ENCODE measurements around the gene P2RY11. TPM values are rescaled to one million over a fixed set of nuclear protein-coding genes. Genes with fewer than 3 reads are reported as not detected.

P2RY11 gene, protein sequence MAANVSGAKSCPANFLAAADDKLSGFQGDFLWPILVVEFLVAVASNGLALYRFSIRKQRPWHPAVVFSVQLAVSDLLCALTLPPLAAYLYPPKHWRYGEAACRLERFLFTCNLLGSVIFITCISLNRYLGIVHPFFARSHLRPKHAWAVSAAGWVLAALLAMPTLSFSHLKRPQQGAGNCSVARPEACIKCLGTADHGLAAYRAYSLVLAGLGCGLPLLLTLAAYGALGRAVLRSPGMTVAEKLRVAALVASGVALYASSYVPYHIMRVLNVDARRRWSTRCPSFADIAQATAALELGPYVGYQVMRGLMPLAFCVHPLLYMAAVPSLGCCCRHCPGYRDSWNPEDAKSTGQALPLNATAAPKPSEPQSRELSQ
- polyA plus RNA-seq (2012; ENCODE audit: low read depth, missing spikeins), result 35.3 TPM

DNA sequence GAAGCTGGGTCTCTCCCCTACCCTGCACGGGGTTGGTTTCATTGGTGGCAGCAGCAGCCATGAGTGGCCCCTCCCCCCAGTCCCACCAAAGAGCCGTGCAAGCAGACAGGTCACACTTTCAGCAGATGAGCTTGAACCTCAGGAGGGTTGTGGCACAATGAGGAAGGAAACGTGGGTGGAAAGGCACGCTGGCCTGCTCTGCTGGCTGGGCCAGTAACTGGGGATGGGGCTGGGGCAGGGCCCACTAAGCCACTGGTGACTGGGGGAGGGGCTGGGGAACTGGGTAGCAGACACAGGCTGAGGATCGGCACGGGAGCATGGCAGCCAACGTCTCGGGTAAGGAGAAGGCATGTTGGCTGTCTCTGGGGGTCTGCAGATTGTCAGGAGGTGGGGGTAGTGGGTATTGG lies at the start of gene P2RY11:
TSS of gene P2RY11 (plus strand) at position 289 of the 407 bp plus-strand sequence. CDS start at position 318, 29 bp downstream.
- DNase-seq (ENCODE audit: insufficient read length, low spot score) (no peak), FAIRE-seq (peak; percentile 96)
- peak; percentile 75; the same call in 1 of the 2 replicates for TF ChIP-seq POLR2A (IDR thresholded peaks at IDR 0.05; ENCODE audit: low read depth, low read length)
- peak; percentile 55 for TF ChIP-seq TAF1 (IDR thresholded peaks at IDR 0.05; ENCODE audit: low read depth, low read length)
- TF ChIP-seq SPI1 (IDR thresholded peaks at IDR 0.05; ENCODE audit: low read depth, low read length), result no peak
- TF ChIP-seq POLR2AphosphoS5 (IDR thresholded peaks at IDR 0.05; ENCODE audit: low read depth, low read length), result peak; percentile 82; the same call in 1 of the 2 replicates
- TF ChIP-seq PAX5 (IDR thresholded peaks at IDR 0.05; ENCODE audit: insufficient read depth, low read length, severe bottlenecking), result no peak
- no peak for TF ChIP-seq POU2F2 (IDR thresholded peaks at IDR 0.05; ENCODE audit: low read depth, low read length)

DNA sequence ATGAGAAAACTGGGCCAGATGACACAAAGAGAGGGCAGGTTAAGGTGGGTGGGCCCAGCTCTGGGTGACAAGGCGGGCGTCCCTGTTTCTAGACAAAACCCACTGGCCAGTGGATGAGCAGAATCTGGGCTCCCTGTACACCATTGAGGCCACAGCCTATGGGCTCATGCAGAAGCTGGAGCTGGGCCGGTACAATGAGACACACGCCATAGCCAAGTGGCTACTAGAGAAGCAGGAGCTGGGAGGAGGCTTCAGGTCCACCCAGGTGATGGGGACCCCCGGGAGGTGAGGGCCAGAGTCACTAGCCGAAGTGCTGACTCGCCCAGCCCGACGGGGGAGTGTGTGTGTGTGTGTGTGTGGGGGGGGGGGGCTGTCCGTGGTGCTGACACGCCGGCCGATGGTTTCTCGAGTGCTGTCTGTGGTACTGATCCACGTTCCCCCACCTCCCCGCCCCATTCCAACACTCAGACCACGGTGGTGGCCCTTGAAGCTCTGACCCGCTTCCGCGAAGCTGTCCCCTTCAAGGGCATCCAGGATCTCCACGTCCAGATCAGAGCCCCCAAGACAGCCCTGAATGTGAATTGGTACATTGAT lies 49.7 kb upstream of the P2RY11 start:
- no peak for FAIRE-seq
- no peak for DNase-seq (ENCODE audit: insufficient read length, low spot score)
- no peak for TF ChIP-seq POLR2A (IDR thresholded peaks at IDR 0.05; ENCODE audit: low read depth, low read length)
- no peak for TF ChIP-seq PAX5 (IDR thresholded peaks at IDR 0.05; ENCODE audit: insufficient read depth, low read length, severe bottlenecking)
- no peak for TF ChIP-seq POLR2AphosphoS5 (IDR thresholded peaks at IDR 0.05; ENCODE audit: low read depth, low read length)
- no peak for TF ChIP-seq POU2F2 (IDR thresholded peaks at IDR 0.05; ENCODE audit: low read depth, low read length)
- no peak for TF ChIP-seq TAF1 (IDR thresholded peaks at IDR 0.05; ENCODE audit: low read depth, low read length)
- no peak for TF ChIP-seq SPI1 (IDR thresholded peaks at IDR 0.05; ENCODE audit: low read depth, low read length)

DNA sequence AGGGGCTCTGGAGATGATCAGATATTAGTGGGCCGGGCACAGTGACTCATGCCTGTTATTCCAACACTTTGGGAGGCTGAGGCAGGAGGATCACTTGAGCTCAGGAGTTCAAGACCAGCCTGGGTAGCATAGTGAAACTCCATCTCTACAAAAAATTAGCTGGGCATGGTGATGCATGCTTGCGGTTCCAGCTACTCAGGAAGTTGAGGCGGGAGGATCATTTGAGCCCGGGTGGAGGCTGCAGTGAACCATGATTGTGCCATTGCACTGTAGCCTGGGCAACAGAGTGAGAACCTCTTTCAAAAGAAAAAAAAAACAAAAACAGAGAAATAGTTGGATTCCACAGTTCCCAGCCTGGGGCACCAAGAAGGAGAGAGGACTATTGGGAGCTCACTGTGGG lies 43.3 kb upstream of the P2RY11 start:
- FAIRE-seq, result no peak
- DNase-seq (ENCODE audit: insufficient read length, low spot score), result no peak
- TF ChIP-seq POLR2AphosphoS5 (IDR thresholded peaks at IDR 0.05; ENCODE audit: low read depth, low read length) (no peak), POLR2A (IDR thresholded peaks at IDR 0.05; ENCODE audit: low read depth, low read length) (no peak), SPI1 (IDR thresholded peaks at IDR 0.05; ENCODE audit: low read depth, low read length) (no peak), PAX5 (IDR thresholded peaks at IDR 0.05; ENCODE audit: insufficient read depth, low read length, severe bottlenecking) (no peak), TAF1 (IDR thresholded peaks at IDR 0.05; ENCODE audit: low read depth, low read length) (no peak), POU2F2 (IDR thresholded peaks at IDR 0.05; ENCODE audit: low read depth, low read length) (no peak)

DNA sequence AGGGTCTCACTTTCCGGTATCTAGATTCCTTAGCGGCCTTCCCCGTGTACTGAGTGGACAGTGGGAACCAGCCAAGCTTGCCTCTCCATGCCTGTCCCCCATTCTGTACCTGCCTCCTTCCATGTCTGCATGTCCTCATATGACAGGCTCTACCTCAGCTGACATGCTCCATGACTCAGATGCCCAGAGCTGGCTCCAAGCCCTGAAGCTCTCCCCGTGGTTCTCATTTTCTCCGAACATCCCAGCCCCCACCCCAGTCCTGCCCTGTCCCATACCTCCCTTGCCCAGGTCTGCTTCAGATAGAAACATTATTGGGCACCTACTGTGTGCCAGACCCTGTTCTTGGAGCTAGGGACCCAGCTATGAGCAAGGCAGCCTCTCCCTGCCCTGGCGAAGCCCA lies 42.4 kb upstream of the P2RY11 start:
- no peak for FAIRE-seq
- TF ChIP-seq POLR2AphosphoS5 (IDR thresholded peaks at IDR 0.05; ENCODE audit: low read depth, low read length) (no peak), SPI1 (IDR thresholded peaks at IDR 0.05; ENCODE audit: low read depth, low read length) (no peak), POLR2A (IDR thresholded peaks at IDR 0.05; ENCODE audit: low read depth, low read length) (no peak), TAF1 (IDR thresholded peaks at IDR 0.05; ENCODE audit: low read depth, low read length) (no peak), PAX5 (IDR thresholded peaks at IDR 0.05; ENCODE audit: insufficient read depth, low read length, severe bottlenecking) (no peak), POU2F2 (IDR thresholded peaks at IDR 0.05; ENCODE audit: low read depth, low read length) (no peak)
- no peak for DNase-seq (ENCODE audit: insufficient read length, low spot score)

DNA sequence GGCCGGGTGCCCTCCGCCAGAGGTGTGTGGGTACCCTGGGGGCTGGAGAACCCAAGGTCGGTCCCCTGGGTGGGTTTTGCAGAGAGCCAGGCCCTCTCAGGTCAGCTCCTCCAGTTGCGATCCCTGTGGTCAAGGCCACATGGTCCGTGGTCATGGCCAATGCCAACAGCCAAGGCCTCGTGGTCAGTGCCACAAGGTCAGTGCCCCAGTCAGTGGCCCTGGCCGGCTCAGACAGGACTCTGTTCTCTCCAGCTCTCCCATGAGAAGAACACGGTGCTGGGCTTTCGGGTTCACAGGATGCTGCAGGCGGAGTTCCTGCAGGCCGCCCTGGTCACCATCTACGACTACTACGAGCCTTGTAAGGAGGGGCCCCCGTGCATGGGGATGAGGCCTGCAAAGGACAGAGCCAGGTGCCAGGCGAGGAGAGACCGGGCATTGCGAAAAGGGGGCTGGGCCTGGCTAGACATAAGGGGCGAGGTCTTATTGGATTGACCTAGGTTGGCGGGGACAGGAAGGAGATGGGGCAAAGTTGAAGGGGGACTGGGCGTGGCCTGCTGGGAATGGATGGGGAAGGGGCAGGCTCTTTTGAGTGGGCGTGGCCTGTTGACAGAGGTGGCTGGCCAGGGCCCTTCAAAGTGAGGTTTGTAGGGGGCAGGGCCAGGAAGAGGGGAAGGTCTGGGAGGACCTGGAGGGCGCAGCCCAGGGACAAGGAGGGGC lies 40.6 kb upstream of the P2RY11 start:
- FAIRE-seq (no peak), DNase-seq (ENCODE audit: insufficient read length, low spot score) (no peak)
- TF ChIP-seq PAX5 (IDR thresholded peaks at IDR 0.05; ENCODE audit: insufficient read depth, low read length, severe bottlenecking), result no peak
- TF ChIP-seq POLR2A (IDR thresholded peaks at IDR 0.05; ENCODE audit: low read depth, low read length), result no peak
- no peak for TF ChIP-seq SPI1 (IDR thresholded peaks at IDR 0.05; ENCODE audit: low read depth, low read length)
- no peak for TF ChIP-seq POLR2AphosphoS5 (IDR thresholded peaks at IDR 0.05; ENCODE audit: low read depth, low read length)
- no peak for TF ChIP-seq TAF1 (IDR thresholded peaks at IDR 0.05; ENCODE audit: low read depth, low read length)
- TF ChIP-seq POU2F2 (IDR thresholded peaks at IDR 0.05; ENCODE audit: low read depth, low read length), result no peak

DNA sequence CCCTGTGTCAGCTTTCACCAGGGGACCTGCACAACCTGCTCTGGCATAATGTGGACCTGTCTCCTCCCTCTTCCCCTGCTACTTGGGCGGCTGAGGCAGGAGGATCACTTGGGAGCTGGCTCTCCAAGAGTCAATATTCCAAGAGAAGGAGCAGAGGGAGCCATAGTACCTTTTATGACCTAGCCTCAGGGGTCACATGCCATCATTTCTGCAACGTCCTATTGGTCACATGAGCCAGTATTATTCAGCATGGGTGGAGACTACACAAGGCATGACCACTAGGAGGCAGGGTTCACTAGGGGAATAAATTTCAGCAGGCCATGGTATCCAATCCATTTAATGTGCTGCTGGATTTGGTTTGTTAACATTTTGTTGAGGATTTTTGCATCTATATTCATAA lies 37.3 kb upstream of the P2RY11 start:
- FAIRE-seq (peak; percentile 87), DNase-seq (ENCODE audit: insufficient read length, low spot score) (no peak)
- TF ChIP-seq POLR2AphosphoS5 (IDR thresholded peaks at IDR 0.05; ENCODE audit: low read depth, low read length), result no peak
- TF ChIP-seq PAX5 (IDR thresholded peaks at IDR 0.05; ENCODE audit: insufficient read depth, low read length, severe bottlenecking), result no peak
- TF ChIP-seq POLR2A (IDR thresholded peaks at IDR 0.05; ENCODE audit: low read depth, low read length), result no peak
- no peak for TF ChIP-seq SPI1 (IDR thresholded peaks at IDR 0.05; ENCODE audit: low read depth, low read length)
- TF ChIP-seq TAF1 (IDR thresholded peaks at IDR 0.05; ENCODE audit: low read depth, low read length), result no peak
- TF ChIP-seq POU2F2 (IDR thresholded peaks at IDR 0.05; ENCODE audit: low read depth, low read length), result no peak

DNA sequence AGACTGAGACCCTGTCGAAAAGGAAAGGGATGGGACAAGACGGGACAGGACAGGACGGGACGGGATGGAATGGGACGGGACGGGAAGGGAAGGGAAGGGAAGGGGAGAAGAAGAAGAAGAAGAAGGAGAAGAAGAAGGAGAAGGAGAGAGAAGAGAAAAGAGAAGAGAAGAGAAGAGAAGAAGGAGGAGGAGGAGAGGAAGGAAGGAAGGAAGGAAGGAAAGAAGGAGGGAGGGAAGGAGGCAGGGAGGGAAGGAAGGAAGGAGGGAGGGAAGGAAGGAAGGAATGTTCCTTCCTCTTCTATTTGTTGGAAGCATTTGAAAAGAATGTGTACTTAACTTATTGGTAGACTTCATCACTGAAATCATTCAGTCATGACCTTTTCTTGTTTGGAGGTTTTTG lies 35.0 kb upstream of the P2RY11 start:
- FAIRE-seq (no peak), DNase-seq (ENCODE audit: insufficient read length, low spot score) (no peak)
- no peak for TF ChIP-seq PAX5 (IDR thresholded peaks at IDR 0.05; ENCODE audit: insufficient read depth, low read length, severe bottlenecking)
- no peak for TF ChIP-seq POU2F2 (IDR thresholded peaks at IDR 0.05; ENCODE audit: low read depth, low read length)
- no peak for TF ChIP-seq SPI1 (IDR thresholded peaks at IDR 0.05; ENCODE audit: low read depth, low read length)
- TF ChIP-seq TAF1 (IDR thresholded peaks at IDR 0.05; ENCODE audit: low read depth, low read length), result no peak
- TF ChIP-seq POLR2A (IDR thresholded peaks at IDR 0.05; ENCODE audit: low read depth, low read length), result no peak
- no peak for TF ChIP-seq POLR2AphosphoS5 (IDR thresholded peaks at IDR 0.05; ENCODE audit: low read depth, low read length)

DNA sequence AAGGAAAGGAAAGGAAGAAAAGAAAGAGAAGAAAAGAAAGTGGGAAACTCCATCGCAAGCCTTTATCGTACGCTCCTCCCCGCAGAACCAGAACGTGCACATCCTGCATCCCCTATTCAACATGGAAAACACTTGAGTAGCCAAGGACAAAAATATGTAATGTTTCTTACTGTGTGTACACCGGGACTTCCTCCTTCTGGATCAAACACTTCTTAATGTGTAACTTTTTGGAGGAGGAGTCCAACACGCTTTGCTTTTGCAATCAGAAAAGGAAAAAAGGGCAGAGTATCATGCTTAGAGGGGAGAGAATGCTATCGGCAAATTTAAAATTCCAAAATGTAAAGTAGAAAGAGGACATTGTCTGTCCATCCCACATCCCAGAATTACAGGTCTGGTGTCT lies 33.2 kb upstream of the P2RY11 start:
- FAIRE-seq (no peak), DNase-seq (ENCODE audit: insufficient read length, low spot score) (no peak)
- TF ChIP-seq POLR2A (IDR thresholded peaks at IDR 0.05; ENCODE audit: low read depth, low read length), result no peak
- TF ChIP-seq TAF1 (IDR thresholded peaks at IDR 0.05; ENCODE audit: low read depth, low read length), result no peak
- no peak for TF ChIP-seq POU2F2 (IDR thresholded peaks at IDR 0.05; ENCODE audit: low read depth, low read length)
- no peak for TF ChIP-seq POLR2AphosphoS5 (IDR thresholded peaks at IDR 0.05; ENCODE audit: low read depth, low read length)
- no peak for TF ChIP-seq PAX5 (IDR thresholded peaks at IDR 0.05; ENCODE audit: insufficient read depth, low read length, severe bottlenecking)
- no peak for TF ChIP-seq SPI1 (IDR thresholded peaks at IDR 0.05; ENCODE audit: low read depth, low read length)

Measured in GM12891 (cell line).